ENCODE measurements around the gene ZNF423. TPM values are rescaled to one million over a fixed set of nuclear protein-coding genes. Genes with fewer than 3 reads are reported as not detected.

Gene ZNF423
- total and polyA plus RNA-seq, 2 of the 13 experiments (the other 11 are each of a cell fraction or from before 2014, with no cell fraction given): 0.07 to 0.31 TPM

- BruUV-seq (replicated peaks): no TSS peak
- in situ Hi-C loops (cut with HindIII; ENCODE audit: extremely low pct_ligation_motif_present, low pct_unique_long_range_greater_than_20kb): no loop called here
- FAIRE-seq: no peak
- H3K4me3 ChIP-seq (replicated peaks in 1 of 3; ENCODE audit: insufficient read depth in 1 of 3, low read depth in 2 of 3, low read length in 3 of 3): no peak overlapping the region
- no peak for DNase-seq (ENCODE audit: low spot score)
- no peak for ATAC-seq
- no peak overlapping the region for H2AFZ ChIP-seq (ENCODE audit: low read length)
- ChIA-PET POLR2A (no interaction called here), CTCF (ENCODE audit: low intra/inter-chr PET ratio, low total read pairs) (no interaction called here)
- peaks cover 13% of the 10 kb centered on the region for H3K4me1 ChIP-seq (ENCODE audit: insufficient read depth, low read length)
- H3K79me2 ChIP-seq (ENCODE audit: insufficient read depth, low read length): no peaks in the 10 kb centered on the region
- no peak overlapping the region for H3K9ac ChIP-seq (ENCODE audit: insufficient read depth, low read depth, low read length)
- no peak overlapping the region for H3K4me2 ChIP-seq (ENCODE audit: low read depth, low read length)
- no peak overlapping the region for H3K27ac ChIP-seq (ENCODE audit: extremely low read length, insufficient read depth, low read length)
- H3K27me3 ChIP-seq (ENCODE audit: control insufficient read depth in 1 of 2, insufficient read depth in 2 of 2, low read length in 2 of 2): peaks cover 3 to 18% of the 10 kb centered on the region in 2 experiments; a peak in 3 of 5 replicates
- no peak for TF ChIP-seq HOXD1 (CRISPR knock-in tag; IDR thresholded peaks at IDR 0.05)
- no peak for TF ChIP-seq MED13 (CRISPR knock-in tag; IDR thresholded peaks at IDR 0.05)
- no peak for TF ChIP-seq MEIS1 (CRISPR knock-in tag; IDR thresholded peaks at IDR 0.05; ENCODE audit: borderline replicate concordance)
- TF ChIP-seq MLLT10 (CRISPR knock-in tag; IDR thresholded peaks at IDR 0.05): no peak
- no peak for TF ChIP-seq U2AF1 (optimal IDR thresholded peaks at IDR 0.05; ENCODE audit: low read depth, low read length)
- no peaks in the 10 kb centered on the region for H4K20me1 ChIP-seq (ENCODE audit: insufficient read depth, low read length)
- H3K9me3 ChIP-seq (ENCODE audit: low read length): no peaks in the 10 kb centered on the region
- H3K36me3 ChIP-seq (replicated peaks in 1 of 2; ENCODE audit: control insufficient read depth in 1 of 2, insufficient read depth in 2 of 2, low read length in 2 of 2): no peaks in the 10 kb centered on the region
- intact Hi-C loops (cut with micrococcal nuclease; ENCODE audit: unreplicated experiment): no loop called here
- 75% methylated on average over 10 of the region's 16 CpGs for WGBS (ENCODE audit: low lambda C conversion rate)
Measured at GRCh38 chr16:49637511-49637910, 218.4 kb downstream of the ZNF423 start.

DNA sequence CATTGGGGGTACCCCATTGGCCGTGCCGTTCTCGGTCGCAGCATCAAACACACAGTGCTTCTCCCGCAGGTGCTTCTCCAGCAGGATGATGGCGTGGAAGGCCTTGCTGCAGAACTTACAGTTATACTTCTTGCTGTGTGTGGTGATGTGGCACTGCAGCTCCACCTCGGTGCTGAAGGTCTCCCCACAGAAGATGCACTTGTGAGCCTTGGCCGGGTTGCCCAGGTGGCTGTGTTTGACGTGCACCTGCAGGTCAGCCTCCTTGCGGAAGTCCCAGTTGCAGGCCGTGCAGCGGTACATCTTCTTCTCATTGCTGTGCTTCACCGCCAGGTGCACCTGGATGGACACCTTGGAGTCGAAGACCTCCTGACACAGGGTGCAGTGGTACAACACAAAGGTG lies 219.3 kb downstream of the ZNF423 start:
- CTCF ChIA-PET (ENCODE audit: low intra/inter-chr PET ratio, low total read pairs): no interaction called here
- H3K9me3 ChIP-seq (ENCODE audit: low read length): no peaks in the 10 kb centered on the region
- ATAC-seq (no peak), FAIRE-seq (no peak), DNase-seq (ENCODE audit: low spot score) (no peak)
- no peaks in the 10 kb centered on the region for H3K36me3 ChIP-seq (replicated peaks in 1 of 2; ENCODE audit: control insufficient read depth in 1 of 2, insufficient read depth in 2 of 2, low read length in 2 of 2)
- 73% methylated on average over 11 of the region's 14 CpGs for WGBS (ENCODE audit: low lambda C conversion rate)
- no peaks in the 10 kb centered on the region for H3K79me2 ChIP-seq (ENCODE audit: insufficient read depth, low read length)
- intact Hi-C loops (cut with micrococcal nuclease; ENCODE audit: unreplicated experiment): no loop called here
- POLR2A ChIA-PET: no interaction called here
- peaks cover 3 to 18% of the 10 kb centered on the region in 2 experiments; a peak in 3 of 5 replicates for H3K27me3 ChIP-seq (ENCODE audit: control insufficient read depth in 1 of 2, insufficient read depth in 2 of 2, low read length in 2 of 2)
- in situ Hi-C loops (cut with HindIII; ENCODE audit: extremely low pct_ligation_motif_present, low pct_unique_long_range_greater_than_20kb): no loop called here
- no peak for TF ChIP-seq ZNF792 (CRISPR knock-in tag; IDR thresholded peaks at IDR 0.05)
- no peak overlapping the region for H3K4me2 ChIP-seq (ENCODE audit: low read depth, low read length)
- no peak overlapping the region for H3K9ac ChIP-seq (ENCODE audit: insufficient read depth, low read depth, low read length)
- no peak overlapping the region for H3K4me3 ChIP-seq (replicated peaks in 1 of 3; ENCODE audit: insufficient read depth in 1 of 3, low read depth in 2 of 3, low read length in 3 of 3)
- H2AFZ ChIP-seq (ENCODE audit: low read length): no peak overlapping the region
- BruUV-seq (replicated peaks): no TSS peak
- H4K20me1 ChIP-seq (ENCODE audit: insufficient read depth, low read length): no peaks in the 10 kb centered on the region
- no peak overlapping the region for H3K27ac ChIP-seq (ENCODE audit: extremely low read length, insufficient read depth, low read length)
- peaks cover 13% of the 10 kb centered on the region for H3K4me1 ChIP-seq (ENCODE audit: insufficient read depth, low read length)

Data from HepG2 (cell line).